ENCODE data around the gene SLC38A11.

- no peak for TF ChIP-seq CTCF (conservative IDR thresholded peaks at IDR 0.05; ENCODE audit: low read length)
- no peak for TF ChIP-seq EZH2phosphoT487 (IDR thresholded peaks at IDR 0.05; ENCODE audit: borderline replicate concordance)
These were observed 87.4 kb downstream of the SLC38A11 start for GRCh38 chr2:164867779-164868397.

All from Loucy (cell line).